ENCODE data around the gene ANO7. TPM values are rescaled to one million over a fixed set of nuclear protein-coding genes. Genes with fewer than 3 reads are reported as not detected.
"Not testable (repeated sequence)": the region's sequence is repeated elsewhere in the genome, so short reads cannot be mapped to it uniquely, and the experiment has no call there.

The ANO7 gene
- total and polyA plus RNA-seq, 2 of the 13 experiments (the other 11 are each of a cell fraction or from before 2014, with no cell fraction given): 4.1 to 4.9 TPM

DNA sequence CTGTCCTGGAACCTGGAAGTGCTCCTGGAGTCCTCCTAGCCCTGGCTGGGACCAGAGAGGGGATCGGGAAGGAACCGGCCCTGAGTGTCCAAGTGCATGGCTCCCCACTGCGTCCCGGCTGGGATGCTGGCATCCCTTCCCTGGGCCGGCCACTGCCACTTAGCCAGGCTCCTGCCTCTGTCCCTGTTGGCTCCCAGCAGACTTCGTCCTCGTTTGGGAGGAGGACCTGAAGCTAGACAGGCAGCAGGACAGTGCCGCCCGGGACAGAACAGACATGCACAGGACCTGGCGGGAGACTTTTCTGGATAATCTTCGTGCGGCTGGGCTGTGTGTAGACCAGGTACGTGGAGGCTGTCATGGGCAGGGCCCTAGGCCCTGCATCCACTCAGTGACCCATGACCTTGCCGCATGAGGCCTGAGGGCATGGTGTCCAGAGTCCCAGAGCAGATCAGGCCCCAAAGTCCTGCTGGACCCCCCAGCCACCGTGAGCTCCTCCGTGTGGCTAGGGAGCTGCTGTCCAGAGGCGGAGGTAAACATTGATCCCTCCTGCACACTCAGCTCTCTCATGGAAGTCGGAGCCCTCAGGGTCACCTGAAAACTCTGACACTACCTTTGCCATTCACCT, 7.1 kb downstream of the ANO7 start (continued):
- TF ChIP-seq MLXIP (CRISPR knock-in tag; IDR thresholded peaks at IDR 0.05; ENCODE audit: borderline replicate concordance): no peak
- TF ChIP-seq ZNF749 (CRISPR knock-in tag; IDR thresholded peaks at IDR 0.05; ENCODE audit: borderline replicate concordance): no peak
- TF ChIP-seq MXD1 (CRISPR knock-in tag; IDR thresholded peaks at IDR 0.05): 0 out of 2 replicates have a peak, but pooled peaks have one; percentile 38
- no peak for TF ChIP-seq MEF2D (CRISPR knock-in tag; IDR thresholded peaks at IDR 0.05)
- peak; percentile 33; the same call in 1 of the 2 replicates for TF ChIP-seq ZFX (CRISPR knock-in tag; IDR thresholded peaks at IDR 0.05; ENCODE audit: low read depth)
- 0 out of 2 replicates have a peak, but pooled peaks have one; percentile 25 for TF ChIP-seq SPEN (CRISPR knock-in tag; IDR thresholded peaks at IDR 0.05; ENCODE audit: low read depth)
- TF ChIP-seq ZBTB38 (CRISPR knock-in tag; IDR thresholded peaks at IDR 0.05): peak; percentile 30; the same call in 1 of the 2 replicates
- peak; percentile 28; the same call in 1 of the 2 replicates for TF ChIP-seq MTA1 (CRISPR knock-in tag; IDR thresholded peaks at IDR 0.05; ENCODE audit: borderline replicate concordance)
- peak; percentile 38; the same call in 1 of the 2 replicates for TF ChIP-seq NR2C2 (CRISPR knock-in tag; IDR thresholded peaks at IDR 0.05; ENCODE audit: borderline replicate concordance)

DNA sequence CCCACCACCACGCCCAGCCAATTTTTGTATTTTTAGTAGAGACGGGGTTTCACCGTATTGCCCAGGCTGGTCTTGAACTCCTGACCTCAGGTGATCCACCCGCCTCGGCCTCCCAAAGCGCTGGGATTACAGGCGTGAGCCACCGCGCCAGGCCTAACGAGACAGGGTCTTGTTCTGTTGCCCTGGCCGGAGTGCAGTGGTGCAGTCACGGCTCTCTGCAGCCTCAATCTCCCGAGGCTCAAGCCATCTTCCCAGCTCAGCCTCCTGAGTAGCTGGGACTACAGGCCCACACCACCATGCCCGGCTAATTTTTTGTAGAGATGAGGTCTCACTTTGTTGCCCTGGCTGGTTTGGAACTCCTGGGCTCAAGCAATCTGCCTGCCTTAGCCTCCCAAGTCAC, 8.8 kb downstream of the ANO7 start:
- H3K9ac ChIP-seq (ENCODE audit: insufficient read depth, low read depth, low read length); BruUV-seq (replicated peaks); POLR2A ChIA-PET; H4K20me1 ChIP-seq (ENCODE audit: insufficient read depth, low read length); H3K79me2 ChIP-seq (ENCODE audit: insufficient read depth, low read length); H3K4me3 ChIP-seq (replicated peaks in 1 of 3; ENCODE audit: insufficient read depth in 1 of 3, low read depth in 2 of 3, low read length in 3 of 3); CTCF ChIA-PET (ENCODE audit: low intra/inter-chr PET ratio, low total read pairs); H3K36me3 ChIP-seq (replicated peaks in 1 of 2; ENCODE audit: control insufficient read depth in 1 of 2, insufficient read depth in 2 of 2, low read length in 2 of 2); H3K9me3 ChIP-seq (ENCODE audit: low read length); DNase-seq (ENCODE audit: low spot score); H2AFZ ChIP-seq (ENCODE audit: low read length); FAIRE-seq; H3K27ac ChIP-seq (ENCODE audit: extremely low read length, insufficient read depth, low read length); ATAC-seq; H3K4me2 ChIP-seq (ENCODE audit: low read depth, low read length); intact Hi-C loops (cut with micrococcal nuclease; ENCODE audit: unreplicated experiment): not testable (repeated sequence)
- WGBS (ENCODE audit: low lambda C conversion rate): 79% methylated on average over 13 of the region's 14 CpGs
- in situ Hi-C loops (cut with HindIII; ENCODE audit: extremely low pct_ligation_motif_present, low pct_unique_long_range_greater_than_20kb): loop anchor here (5.0 kb wide), 1 partner anchor 355 kb away; no protein-coding TSS in a partner anchor
- Histone ChIP-seq H3K4me1 (ENCODE audit: insufficient read depth, low read length) (peaks cover 27% of the 10 kb centered on the region), H3K27me3 (ENCODE audit: control insufficient read depth in 1 of 2, insufficient read depth in 2 of 2, low read length in 2 of 2) (peaks cover 21 to 74% of the 10 kb centered on the region in 2 experiments)
